Astrocyte (in vitro differentiated cells and primary cell): ENCODE measurements around the gene ADARB2. TPM values are rescaled to one million over a fixed set of nuclear protein-coding genes. Genes with fewer than 3 reads are reported as not detected.

ENCODE experiments used
- DNase-seq: peaks from one replicate; pipeline ENCODE4 v3.0.0-alpha.2; 2010; ENCODE audit warnings: low read depth
- FAIRE-seq: peaks from 2 replicates; lab custom pipeline; 2011; peaks lifted over from hg19 to GRCh38; lab: Jason Lieb, UNC
- H2AFZ ChIP-seq: 2 replicates; pipeline ENCODE4 v1.6.0; 2012; ENCODE audit warnings: low read depth, low read length, inconsistent platforms
- H3K27ac ChIP-seq: 2 replicates; pipeline ENCODE4 v1.5.1; 2011; ENCODE audit warnings: low read depth, low read length, inconsistent platforms
- H3K27me3 ChIP-seq: 2 replicates; pipeline ENCODE4 v1.6.0; 2011; ENCODE audit warnings: low read length, inconsistent platforms; ENCODE audit not compliant: insufficient read depth
- H3K36me3 ChIP-seq: 2 replicates; pipeline ENCODE4 v1.5.1; 2011; ENCODE audit warnings: low read length, inconsistent platforms; ENCODE audit not compliant: insufficient read depth
- H3K4me1 ChIP-seq: 2 replicates; pipeline ENCODE4 v1.5.1; 2011; ENCODE audit warnings: low read length, inconsistent platforms; ENCODE audit not compliant: insufficient read depth
- H3K4me2 ChIP-seq: 2 replicates; pipeline ENCODE4 v1.6.0; 2012; ENCODE audit warnings: low read length, inconsistent platforms
- H3K4me3 ChIP-seq: 2 replicates; pipeline ENCODE4 v1.5.1; 2011; ENCODE audit warnings: low read depth, mild to moderate bottlenecking, low read length, inconsistent platforms; ENCODE audit not compliant: insufficient read depth
- H3K79me2 ChIP-seq: 2 replicates; pipeline ENCODE4 v1.6.0; 2012; ENCODE audit warnings: mild to moderate bottlenecking, low read length, inconsistent platforms; ENCODE audit not compliant: insufficient read depth
- H3K9ac ChIP-seq: 2 replicates; pipeline ENCODE4 v1.6.0; 2012; ENCODE audit warnings: mild to moderate bottlenecking, low read length, inconsistent platforms
- H3K9me3 ChIP-seq: 2 replicates; pipeline ENCODE4 v1.5.1; 2012; ENCODE audit warnings: low read depth, mild to moderate bottlenecking, low read length, inconsistent platforms; ENCODE audit not compliant: insufficient read depth
- H4K20me1 ChIP-seq: 2 replicates; pipeline ENCODE4 v1.6.0; 2012; ENCODE audit warnings: low read length, inconsistent platforms; ENCODE audit not compliant: insufficient read depth
- H3K27ac Mint-ChIP-seq: one replicate; pipeline ENCODE4 v1.8.0; 2021; ENCODE audit warnings: mild to moderate bottlenecking, mixed read lengths; ENCODE audit not compliant: unreplicated experiment
- H3K27me3 Mint-ChIP-seq: one replicate; pipeline ENCODE4 v1.8.0; 2021; ENCODE audit warnings: low read depth, mixed read lengths; ENCODE audit not compliant: unreplicated experiment
- H3K36me3 Mint-ChIP-seq: one replicate; pipeline ENCODE4 v1.8.0; 2021; ENCODE audit warnings: low read depth, mixed read lengths; ENCODE audit not compliant: unreplicated experiment
- H3K4me1 Mint-ChIP-seq: one replicate; pipeline ENCODE4 v1.8.0; 2021; ENCODE audit warnings: low read depth, mixed read lengths; ENCODE audit not compliant: unreplicated experiment
- H3K4me3 Mint-ChIP-seq: one replicate; pipeline ENCODE4 v1.8.0; 2021; ENCODE audit warnings: mild to moderate bottlenecking, moderate library complexity, mixed read lengths; ENCODE audit not compliant: unreplicated experiment
- H3K9me3 Mint-ChIP-seq: one replicate; pipeline ENCODE4 v1.8.0; 2021; ENCODE audit warnings: mild to moderate bottlenecking, mixed read lengths; ENCODE audit not compliant: unreplicated experiment
- EZH2 ChIP-seq: IDR thresholded peaks from 2 replicates; pipeline ENCODE4 v1.6.1; 2012; ENCODE audit warnings: mild to moderate bottlenecking, low read length, inconsistent platforms; ENCODE audit not compliant: insufficient read depth
- total RNA-seq: library from RNA; stranded (reverse); gene quantifications from 2 replicates; pipeline ENCODE4 v1.2.1, GENCODE V29; 2021
- TF ChIP-seq, protein P1 (sequence below): IDR thresholded peaks from 2 replicates; pipeline ENCODE4 v1.5.1; 2011; ENCODE audit warnings: low read depth, mild to moderate bottlenecking, inconsistent platforms, low read length, moderate library complexity; ENCODE audit not compliant: insufficient read depth

The ADARB2 gene
- total RNA-seq, 1 donor from 2014 or later, result 0.18 TPM

DNA sequence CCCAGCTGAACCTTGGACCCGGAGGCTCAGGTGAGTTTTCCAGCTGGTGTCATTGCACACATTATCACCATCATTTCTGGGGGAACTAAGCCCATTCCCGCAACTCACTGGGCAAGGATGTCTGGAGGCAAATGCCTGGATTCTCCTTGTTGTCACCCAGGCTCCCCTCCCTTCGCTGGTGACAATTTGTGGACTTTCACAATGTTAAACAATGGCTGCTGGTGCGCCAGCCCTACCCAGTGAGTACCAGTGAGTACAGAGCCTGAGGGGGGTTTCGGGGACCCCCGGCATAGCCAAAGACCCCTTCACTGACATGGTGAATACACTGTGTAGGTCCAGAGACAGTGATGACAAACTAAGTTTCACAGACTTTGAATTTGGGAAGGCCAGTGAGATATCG is 189.2 kb downstream of the ADARB2 start:
- Histone ChIP-seq H3K4me2 (no peak overlapping the region), H3K9ac (no peak overlapping the region), H3K27me3 (no peaks in the 10 kb centered on the region), H4K20me1 (no peaks in the 10 kb centered on the region), H3K4me1 (no peaks in the 10 kb centered on the region), H3K36me3 (no peaks in the 10 kb centered on the region), H3K4me3 (no peak overlapping the region), H3K79me2 (no peaks in the 10 kb centered on the region), H2AFZ (no peak overlapping the region), H3K27ac (no peak overlapping the region), H3K9me3 (peaks cover 8% of the 10 kb centered on the region)
- peaks cover 35% of the 10 kb centered on the region for H3K27me3 Mint-ChIP-seq
- H3K4me1 Mint-ChIP-seq, result peaks cover 2% of the 10 kb centered on the region
- H3K4me3 Mint-ChIP-seq, result no peak overlapping the region
- peaks cover 12% of the 10 kb centered on the region for H3K9me3 Mint-ChIP-seq
- no peak for FAIRE-seq
- TF ChIP-seq, protein P1, sequence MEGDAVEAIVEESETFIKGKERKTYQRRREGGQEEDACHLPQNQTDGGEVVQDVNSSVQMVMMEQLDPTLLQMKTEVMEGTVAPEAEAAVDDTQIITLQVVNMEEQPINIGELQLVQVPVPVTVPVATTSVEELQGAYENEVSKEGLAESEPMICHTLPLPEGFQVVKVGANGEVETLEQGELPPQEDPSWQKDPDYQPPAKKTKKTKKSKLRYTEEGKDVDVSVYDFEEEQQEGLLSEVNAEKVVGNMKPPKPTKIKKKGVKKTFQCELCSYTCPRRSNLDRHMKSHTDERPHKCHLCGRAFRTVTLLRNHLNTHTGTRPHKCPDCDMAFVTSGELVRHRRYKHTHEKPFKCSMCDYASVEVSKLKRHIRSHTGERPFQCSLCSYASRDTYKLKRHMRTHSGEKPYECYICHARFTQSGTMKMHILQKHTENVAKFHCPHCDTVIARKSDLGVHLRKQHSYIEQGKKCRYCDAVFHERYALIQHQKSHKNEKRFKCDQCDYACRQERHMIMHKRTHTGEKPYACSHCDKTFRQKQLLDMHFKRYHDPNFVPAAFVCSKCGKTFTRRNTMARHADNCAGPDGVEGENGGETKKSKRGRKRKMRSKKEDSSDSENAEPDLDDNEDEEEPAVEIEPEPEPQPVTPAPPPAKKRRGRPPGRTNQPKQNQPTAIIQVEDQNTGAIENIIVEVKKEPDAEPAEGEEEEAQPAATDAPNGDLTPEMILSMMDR, result no peak
- no peak for TF ChIP-seq EZH2
- no peak for DNase-seq
- no peak overlapping the region for H3K27ac Mint-ChIP-seq
- no peaks in the 10 kb centered on the region for H3K36me3 Mint-ChIP-seq

DNA sequence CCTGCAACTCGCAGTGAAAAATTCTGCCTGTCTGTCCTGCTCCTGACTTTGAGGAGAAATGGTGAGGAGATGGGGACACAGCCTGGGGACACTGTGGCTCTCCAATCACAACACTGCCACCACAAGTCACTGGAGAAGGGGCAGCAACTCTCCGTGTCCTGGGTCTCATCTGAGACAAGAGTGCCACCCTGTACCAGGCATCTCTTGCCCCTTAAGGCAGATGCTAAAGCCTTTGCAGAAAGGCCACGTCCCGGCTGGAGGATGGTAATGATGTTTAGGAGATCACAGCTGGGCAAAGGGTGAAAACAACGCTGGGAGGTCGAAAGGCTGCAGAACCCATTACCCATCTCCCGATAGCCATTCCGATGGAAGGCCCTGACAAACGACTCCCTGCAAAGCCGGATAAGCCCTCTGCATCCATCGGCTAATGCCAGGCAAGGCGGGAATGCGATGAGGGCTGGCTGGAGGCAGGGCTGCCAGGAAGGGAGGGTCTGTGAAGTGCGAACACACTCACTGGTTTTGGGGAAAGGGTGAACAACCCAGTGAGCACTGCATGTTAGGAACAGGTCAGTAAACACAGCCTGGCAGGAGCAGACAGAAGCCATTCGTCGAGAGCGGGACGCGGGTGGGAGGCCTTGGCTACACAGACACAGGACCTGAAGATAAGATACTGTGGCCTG is 190.8 kb downstream of the ADARB2 start:
- no peaks in the 10 kb centered on the region for H3K36me3 Mint-ChIP-seq
- peaks cover 30% of the 10 kb centered on the region for H3K27me3 Mint-ChIP-seq
- H3K4me1 ChIP-seq, result no peaks in the 10 kb centered on the region
- H3K9me3 Mint-ChIP-seq, result peaks cover 12% of the 10 kb centered on the region
- H3K4me3 ChIP-seq, result no peak overlapping the region
- no peak overlapping the region for H3K9ac ChIP-seq
- peaks cover 2% of the 10 kb centered on the region for H3K4me1 Mint-ChIP-seq
- H2AFZ ChIP-seq, result no peak overlapping the region
- no peaks in the 10 kb centered on the region for H3K36me3 ChIP-seq
- no peaks in the 10 kb centered on the region for H4K20me1 ChIP-seq
- H3K27ac ChIP-seq, result no peak overlapping the region
- H3K4me3 Mint-ChIP-seq, result no peak overlapping the region
- H3K27me3 ChIP-seq, result no peaks in the 10 kb centered on the region
- H3K9me3 ChIP-seq, result peaks cover 8% of the 10 kb centered on the region
- DNase-seq, result no peak
- H3K27ac Mint-ChIP-seq, result no peak overlapping the region
- no peaks in the 10 kb centered on the region for H3K79me2 ChIP-seq
- no peak for FAIRE-seq
- H3K4me2 ChIP-seq, result no peak overlapping the region
- TF ChIP-seq, protein P1, result no peak
- TF ChIP-seq EZH2, result no peak

DNA sequence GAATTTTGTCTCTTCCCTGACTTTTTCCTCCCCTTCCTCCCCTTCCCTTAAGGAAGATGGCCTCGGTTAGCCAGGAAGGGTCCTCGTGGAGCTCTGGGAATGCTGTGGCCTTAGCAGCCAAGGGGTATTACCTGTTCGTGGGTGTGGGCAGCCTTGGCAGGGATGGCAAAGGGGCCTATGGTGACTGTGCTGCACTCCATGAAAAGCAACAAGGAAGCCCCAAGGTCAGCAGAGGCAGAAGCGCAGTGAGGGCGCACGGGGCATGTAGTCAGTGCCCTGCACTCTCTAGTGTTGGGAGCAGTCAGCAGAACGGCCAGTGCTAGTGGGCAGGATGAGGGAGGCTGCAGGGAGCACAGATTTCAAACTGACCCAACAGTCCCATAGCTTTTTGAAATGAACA is 191.8 kb downstream of the ADARB2 start:
- no peak overlapping the region for H3K4me2 ChIP-seq
- H3K27me3 Mint-ChIP-seq, result peaks cover 25% of the 10 kb centered on the region
- no peaks in the 10 kb centered on the region for H3K36me3 ChIP-seq
- H3K27ac ChIP-seq, result no peak overlapping the region
- H3K79me2 ChIP-seq, result no peaks in the 10 kb centered on the region
- H2AFZ ChIP-seq, result no peak overlapping the region
- H3K9ac ChIP-seq, result no peak overlapping the region
- H3K27me3 ChIP-seq, result no peaks in the 10 kb centered on the region
- H3K4me1 ChIP-seq, result no peaks in the 10 kb centered on the region
- no peak for DNase-seq
- no peak overlapping the region for H3K4me3 Mint-ChIP-seq
- peaks cover 12% of the 10 kb centered on the region for H3K9me3 Mint-ChIP-seq
- no peaks in the 10 kb centered on the region for H3K36me3 Mint-ChIP-seq
- FAIRE-seq, result no peak
- H3K4me3 ChIP-seq, result no peak overlapping the region
- no peaks in the 10 kb centered on the region for H4K20me1 ChIP-seq
- no peak for TF ChIP-seq EZH2
- TF ChIP-seq, protein P1, result no peak
- H3K4me1 Mint-ChIP-seq, result peaks cover 2% of the 10 kb centered on the region
- peaks cover 8% of the 10 kb centered on the region for H3K9me3 ChIP-seq
- no peak overlapping the region for H3K27ac Mint-ChIP-seq
